ENCODE data around the gene VSTM2L.
A peak's percentile ranks its signal among the peaks of the same experiment; 100 is the strongest.

Gene VSTM2L

DNA sequence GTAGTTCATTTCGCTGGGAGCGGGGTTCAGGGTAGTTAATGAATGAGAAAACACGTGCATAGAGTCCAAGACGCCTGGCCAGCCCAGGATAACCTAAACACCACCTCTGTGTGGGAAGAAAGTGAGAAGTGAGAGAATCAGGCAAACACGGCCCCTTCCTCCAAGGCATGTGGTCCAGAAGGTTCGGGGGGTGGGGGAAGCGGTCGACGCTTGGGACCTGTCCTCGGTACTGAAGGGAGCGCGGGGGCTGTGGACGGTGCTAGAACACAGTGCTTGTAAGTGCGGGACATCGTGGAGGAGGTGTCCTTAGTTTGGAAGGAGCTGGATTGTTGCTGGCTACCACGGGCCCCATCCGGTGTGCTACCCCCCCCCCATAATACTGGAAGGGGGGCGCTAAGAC lies 1.7 kb upstream of the VSTM2L start:
- no peak for DNase-seq (ENCODE audit: low spot score)

DNA sequence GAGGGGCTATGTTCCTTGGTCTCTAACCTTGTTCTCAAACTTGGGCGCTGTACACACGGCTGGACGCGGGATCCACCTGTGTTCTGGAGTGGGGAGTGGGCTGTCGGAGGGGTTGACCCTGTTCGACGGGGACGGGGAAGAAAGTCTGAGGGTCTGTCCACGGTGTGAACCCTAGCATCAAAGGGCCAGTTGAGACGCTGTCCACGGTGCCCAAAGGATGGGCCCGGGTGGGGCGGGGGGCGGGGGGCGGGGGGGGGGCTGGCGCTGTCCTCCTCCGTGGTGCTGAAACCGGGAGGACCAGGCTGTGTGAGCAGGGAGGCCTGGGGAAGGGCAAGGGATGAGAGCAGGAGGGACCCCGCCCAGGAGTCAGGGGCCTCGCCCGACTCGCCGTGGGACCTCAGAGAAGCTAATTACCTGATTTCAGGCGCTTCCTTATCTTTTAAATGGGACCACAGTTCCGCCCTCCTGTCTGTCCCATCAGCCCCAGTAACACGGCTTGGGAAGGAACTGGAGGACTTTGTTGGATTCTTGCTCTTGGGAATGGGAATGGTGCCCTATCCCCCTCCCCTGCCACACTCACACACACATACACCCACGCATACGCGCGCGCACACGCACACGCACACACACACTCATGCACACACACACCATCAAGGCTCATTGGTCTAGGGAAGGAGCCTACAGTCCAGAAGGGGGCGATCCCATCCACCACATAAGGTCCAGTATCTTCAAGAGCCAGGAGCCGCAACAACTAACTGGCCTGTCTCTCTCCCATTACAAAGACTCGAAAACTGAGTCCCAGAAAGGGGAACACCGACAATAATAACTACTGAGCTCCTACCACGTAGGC lies 1.0 kb upstream of the VSTM2L start:
- DNase-seq (ENCODE audit: low spot score) = no peak

DNA sequence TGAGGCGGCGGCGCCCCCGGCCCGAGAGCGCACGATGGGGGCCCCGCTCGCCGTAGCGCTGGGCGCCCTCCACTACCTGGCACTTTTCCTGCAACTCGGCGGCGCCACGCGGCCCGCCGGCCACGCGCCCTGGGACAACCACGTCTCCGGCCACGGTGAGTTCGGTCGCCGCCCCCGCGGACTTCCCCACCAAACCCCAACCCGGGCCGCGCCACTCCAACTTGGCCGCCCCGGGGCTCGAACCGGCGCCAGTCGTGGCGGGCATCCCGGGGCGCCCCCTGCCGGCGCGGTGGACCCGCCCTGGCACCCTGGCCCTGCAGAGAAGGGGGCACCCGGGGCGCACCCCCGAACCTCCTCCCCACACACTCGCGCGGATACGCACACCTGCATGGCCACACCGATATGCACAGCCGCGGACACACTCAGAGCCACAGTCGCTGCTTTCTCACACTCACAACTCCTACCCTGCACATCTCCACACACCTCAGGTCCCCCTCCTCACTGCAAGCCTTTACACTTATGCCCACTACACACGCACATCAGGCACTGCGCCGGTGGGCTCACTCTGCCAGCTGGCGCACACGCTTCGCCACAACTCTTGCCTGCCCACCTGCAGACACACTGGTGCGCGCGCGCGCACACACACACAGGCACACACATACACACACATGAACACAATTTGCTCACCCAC lies 535 bp downstream of the VSTM2L start:
- no peak for DNase-seq (ENCODE audit: low spot score)

DNA sequence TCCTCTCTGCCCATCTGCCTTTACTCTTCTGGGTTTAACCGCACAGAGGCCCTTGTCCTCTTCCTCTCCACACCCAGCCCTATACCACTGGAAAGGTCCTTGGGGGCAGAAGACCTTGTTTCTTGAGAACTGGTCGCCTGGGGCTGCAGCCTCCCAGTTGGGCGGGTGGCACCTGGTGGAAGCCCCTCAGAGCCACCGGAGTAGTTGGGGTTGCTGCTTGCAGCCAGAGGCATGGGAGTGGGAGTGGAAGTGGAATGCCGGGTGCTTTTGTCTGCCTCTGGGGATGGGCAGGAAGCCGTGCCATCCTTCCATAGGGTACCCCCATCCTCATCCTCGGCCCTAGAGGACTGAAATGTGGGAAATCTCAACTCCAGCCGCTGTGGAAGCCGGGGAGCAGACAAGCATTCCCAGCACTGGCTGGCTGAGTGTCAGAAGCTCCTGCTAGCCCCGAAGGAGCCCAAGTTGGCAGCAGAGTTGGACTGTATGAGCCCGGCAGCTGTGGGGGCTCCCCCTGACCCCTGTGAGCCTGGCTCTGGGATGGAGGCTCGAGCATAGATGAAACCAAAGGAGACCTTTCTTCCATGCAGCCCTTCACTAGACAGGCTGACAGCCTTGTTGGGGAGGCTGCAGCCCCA lies 1.2 kb downstream of the VSTM2L start:
- DNase-seq (ENCODE audit: low spot score) = no peak

DNA sequence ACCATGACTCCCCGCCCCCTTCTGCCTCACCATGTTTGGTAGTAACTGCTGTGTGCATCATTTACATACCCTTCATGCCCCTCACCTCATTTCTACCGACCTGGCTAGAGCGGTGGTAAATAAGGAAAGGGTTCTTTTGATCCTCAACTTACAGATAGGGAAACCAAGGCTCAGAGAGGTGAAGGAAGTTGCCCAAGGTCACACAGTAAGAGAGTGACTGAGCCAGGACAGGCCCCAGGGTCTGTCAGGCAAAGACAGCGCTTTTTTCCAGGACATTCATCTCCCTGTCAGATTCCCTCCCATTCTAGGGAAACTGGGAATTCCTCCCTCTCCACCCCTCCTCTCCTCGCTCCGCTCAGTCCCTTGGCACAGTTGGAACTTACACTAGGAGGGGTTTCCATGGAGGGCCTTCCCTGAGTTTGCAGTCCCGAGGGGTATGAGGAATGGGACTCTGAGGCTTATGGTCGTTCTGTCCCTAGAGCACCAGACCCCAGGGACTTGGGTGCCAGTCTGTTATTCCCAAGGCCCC lies 2.0 kb downstream of the VSTM2L start:
- DNase-seq (ENCODE audit: low spot score) = no peak

DNA sequence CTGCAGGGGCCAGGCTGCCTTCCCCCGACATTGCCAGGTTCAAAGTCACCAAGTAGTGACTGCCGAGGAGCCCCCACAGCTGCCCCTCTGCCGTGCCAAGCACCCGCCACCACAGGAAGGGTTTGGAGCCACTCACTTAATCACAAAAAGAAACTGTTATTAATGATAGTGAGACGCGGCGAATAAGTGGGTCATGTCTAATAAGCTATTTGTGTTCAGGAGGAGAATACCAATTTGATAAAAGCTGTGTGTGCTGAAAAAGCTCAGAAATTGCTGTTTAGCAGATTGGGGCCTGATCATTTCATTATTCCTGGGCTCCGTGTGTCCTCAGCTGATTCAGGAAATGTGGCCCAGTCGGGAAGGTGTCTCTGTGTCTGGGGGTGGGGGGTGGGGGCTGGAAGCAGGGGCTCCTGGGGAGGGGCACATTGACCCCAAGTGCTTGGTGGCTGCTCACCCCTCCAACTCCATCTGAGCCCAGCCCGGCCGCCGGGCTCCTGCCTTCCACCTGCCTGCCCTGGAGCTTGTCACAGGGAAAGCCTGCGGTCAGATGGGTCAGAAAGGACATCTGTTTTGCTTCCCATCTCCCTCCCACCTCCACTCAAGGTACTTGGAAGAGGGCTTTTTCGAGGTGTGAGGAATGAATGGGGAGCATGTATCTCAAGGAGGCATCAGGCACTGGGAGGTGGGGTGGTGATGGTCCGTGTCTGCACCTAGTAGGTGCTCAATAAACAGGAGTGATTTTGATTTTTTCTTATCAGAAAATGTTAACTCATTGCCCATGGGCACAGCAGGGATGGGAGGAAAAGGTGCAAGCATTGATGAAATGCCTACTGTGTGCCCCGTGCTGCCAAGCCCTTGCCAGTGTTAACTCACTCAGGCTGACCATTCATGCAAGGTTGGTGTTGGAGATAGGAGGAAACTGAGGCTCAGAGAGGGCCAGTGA lies 3.0 kb downstream of the VSTM2L start:
- DNase-seq (ENCODE audit: low spot score) = no peak

DNA sequence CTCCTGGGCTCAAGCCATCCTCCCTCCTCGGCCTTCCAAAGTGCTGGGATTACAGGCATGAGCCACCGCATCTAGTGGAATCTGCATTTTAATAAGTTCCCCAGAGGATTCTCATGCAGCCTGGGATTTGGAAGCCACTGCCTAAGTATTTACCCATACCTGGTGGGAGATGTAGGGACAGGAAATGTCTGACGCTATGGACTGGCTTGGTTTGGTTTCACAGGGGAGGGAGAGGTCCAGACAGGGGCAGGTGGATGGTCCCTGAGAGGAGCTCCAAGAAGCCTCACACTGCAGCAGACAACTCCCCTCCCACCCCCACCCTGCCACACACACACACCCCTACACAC lies 4.4 kb downstream of the VSTM2L start:
- DNase-seq (ENCODE audit: low spot score) = no peak

DNA sequence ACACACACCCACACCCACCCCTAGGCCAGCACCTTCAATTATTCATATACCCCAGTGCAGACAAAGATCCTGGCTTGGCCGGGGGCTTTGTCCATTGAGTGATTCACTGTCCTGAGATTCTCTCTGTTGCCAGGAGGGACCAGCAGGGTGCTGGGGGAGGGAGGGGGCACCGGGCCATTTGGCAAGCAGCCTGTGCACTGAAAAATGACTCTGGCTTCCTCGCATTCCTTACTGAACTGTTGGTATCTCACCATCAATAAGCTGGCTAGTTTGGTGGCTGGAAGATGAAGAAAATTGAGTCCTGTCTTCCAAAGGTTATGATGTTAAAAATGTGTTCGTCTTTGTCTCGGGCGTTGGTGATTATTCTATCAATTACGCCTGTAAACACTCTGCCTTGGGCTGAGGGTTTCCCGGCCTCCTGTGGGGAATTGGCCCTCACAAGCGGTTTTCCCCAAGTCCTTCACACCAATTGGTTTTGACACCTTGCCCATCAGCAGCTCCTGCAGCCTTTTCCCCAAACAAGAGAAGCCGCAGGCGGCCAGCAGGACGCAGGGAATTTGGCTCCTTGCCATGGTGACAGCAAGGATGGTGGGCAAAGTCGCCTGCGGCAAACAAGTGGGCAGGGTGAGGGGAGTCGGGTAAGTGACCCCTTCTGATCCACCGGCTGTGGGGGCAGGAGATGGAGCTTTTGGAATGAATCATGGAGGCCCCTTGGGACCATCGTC lies 4.9 kb downstream of the VSTM2L start:
- DNase-seq (ENCODE audit: low spot score) = no peak

DNA sequence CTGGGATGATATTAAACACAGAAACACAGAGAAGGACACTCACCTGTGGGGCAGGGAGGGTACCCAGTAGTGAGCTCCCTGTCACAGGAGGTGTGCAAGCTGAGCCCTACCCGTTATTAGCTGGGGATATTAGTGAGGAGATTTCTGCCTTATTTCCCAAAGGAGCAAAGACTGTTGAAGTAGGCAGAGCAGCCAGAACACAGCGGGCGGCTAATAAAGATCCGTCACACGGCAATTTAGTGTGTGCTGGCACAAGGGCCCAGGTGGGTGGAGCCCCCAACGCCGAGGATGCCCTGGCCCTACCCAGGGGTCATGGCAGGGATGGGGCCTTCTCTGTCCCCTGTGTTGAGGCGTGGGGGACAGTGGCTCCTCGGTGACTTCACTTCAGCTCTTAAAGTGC lies 8.3 kb downstream of the VSTM2L start:
- DNase-seq (ENCODE audit: low spot score) = no peak

DNA sequence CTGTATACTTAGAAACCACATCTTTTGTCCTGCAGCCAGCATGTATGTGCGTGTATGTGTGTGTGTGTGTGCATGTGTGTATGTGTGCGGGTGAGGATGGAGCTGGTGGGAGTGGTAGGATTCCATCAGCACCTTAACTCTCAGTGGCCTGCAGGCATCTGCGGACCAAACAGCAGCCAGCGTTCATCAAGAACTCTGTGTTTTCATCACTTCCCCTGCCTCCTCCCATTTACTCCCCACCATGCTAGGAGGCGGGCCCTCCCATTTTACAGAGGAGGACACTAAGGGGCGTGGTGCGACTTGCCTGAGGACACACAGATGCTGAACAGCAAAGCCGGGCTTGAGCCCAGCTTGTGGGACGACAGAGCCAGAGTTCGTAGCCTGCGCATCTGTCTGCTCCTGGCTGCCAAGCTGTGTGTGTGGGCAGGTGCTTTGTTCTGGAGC lies 8.9 kb downstream of the VSTM2L start:
- no peak for DNase-seq (ENCODE audit: low spot score)

DNA sequence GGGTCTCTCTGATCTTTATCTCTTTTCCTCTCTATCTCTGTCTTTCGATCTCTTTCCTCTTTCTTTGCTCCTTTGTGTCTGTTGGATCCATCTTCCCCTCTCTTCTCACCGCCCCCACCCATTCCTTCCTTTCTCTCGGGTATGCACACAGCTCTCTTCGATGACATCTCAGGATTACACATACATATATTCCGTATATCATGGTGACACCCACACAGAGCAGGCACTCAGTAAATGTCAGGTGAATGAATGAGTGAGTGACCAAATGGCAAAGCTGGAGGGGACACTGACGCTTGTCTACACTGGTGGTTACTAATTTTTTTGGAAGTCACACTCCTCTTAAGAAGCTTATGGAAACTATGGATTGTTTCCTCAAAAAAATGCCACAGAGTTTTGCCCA lies 9.9 kb downstream of the VSTM2L start:
- no peak for DNase-seq (ENCODE audit: low spot score)

DNA sequence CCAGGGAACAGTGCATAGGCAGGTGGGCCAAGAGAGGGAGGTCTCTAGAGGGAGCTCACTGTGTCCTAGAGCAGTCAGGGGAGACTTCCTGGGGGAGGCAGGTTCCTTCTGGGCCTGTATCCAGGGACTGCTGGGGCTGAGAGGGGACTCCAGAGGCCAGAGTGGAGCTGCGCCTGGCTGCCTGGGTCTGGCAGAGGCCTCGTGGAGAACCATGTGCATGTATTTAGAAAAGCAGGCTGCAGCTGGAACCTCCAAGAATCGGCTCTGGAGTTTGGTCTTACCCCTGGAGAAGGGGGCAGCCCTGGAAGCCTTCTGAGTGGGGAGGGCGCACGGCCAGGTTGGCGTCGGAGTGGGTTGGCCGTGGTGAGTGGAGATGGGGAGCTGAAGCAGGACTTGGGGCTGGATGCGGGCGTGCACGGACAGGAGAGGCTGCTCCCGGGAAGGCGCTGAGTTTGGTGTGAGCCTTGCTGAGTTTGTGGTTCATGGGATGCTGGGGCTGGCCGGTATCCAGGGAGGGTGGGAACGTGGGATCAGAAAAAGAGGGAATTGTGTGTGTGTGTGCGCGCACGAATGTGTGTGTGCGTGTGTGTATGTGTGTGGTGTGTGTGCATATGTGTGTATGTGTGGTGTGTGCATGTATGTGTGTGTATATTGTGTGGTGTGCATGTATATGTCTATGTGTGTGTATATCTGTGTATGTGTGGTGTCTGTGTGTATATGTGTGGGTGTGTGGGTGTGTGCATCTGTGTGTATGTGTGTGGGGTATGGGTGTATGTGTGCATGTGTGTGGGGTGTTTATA lies 10.8 kb downstream of the VSTM2L start:
- DNase-seq (ENCODE audit: low spot score) = no peak

DNA sequence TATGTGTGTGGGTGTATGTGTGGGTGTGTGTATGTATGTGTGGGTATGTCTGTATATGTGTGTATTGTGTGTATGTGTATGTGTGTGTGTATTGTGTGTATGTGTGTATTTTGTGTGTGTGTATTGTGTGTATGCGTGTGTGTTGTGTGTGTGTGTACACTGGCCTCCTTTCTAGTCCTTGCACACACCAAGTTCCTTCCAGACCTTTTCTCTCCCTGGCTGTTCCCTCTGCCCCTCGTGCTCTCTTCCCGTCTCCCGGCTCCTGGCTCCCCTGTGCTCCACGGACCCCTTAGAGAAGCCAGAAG lies 11.4 kb downstream of the VSTM2L start:
- no peak for DNase-seq (ENCODE audit: low spot score)

DNA sequence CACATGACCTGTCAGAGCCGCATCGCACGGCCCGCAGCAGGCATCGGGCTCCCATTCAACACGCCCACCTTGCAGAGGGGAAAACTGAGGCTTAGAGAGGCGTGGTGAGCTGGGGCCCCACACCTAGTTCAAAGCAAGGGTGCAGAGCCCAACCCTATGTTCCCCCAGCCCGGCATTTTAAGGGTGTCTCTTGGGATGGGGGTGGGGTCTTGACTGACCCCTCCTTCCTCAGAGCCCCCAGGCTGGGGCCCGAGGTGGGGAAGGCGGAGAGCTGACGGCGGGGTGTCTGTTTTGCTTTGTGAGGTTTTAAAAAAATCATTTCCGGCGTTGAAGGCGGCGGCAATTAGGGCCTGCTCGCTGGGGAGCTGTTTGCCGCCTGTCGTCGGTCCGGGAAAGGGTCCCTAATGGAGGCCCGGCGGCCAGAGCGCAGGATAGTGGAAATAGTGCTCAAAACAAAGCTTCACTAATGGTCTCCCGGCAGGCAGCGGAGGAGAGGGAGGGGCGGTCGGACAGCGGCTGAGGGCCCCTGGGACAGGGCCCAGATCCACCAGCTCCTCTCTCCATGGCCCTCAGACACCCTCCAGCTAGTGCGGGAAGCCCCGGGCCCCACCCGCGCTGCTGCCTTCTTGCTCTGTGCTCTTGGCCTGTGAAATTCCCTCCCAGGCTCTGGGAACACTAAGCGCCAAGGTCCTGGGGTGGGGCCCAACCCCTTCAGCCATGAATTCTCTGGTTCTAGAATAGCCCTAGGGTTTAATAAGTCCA lies 11.9 kb downstream of the VSTM2L start:
- DNase-seq (ENCODE audit: low spot score) = peak; percentile 13

DNA sequence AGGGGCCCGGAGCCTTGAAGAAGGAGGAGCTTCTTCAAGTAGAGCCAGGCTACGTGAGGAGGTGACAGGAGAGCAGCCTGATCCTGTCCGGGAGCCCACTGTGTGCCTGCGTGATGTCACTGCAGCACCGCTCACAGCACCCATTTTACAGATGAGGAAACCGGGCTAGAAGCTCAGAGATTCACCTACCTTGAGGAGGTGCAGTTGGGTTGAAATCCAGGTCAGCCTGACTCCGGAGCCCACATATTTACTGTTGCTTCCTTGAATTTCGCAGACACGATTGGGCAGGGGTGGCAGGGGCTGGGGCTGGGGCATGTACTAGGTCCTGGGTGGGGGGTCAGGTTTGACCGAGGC lies 12.5 kb downstream of the VSTM2L start:
- DNase-seq (ENCODE audit: low spot score) = no peak

DNA sequence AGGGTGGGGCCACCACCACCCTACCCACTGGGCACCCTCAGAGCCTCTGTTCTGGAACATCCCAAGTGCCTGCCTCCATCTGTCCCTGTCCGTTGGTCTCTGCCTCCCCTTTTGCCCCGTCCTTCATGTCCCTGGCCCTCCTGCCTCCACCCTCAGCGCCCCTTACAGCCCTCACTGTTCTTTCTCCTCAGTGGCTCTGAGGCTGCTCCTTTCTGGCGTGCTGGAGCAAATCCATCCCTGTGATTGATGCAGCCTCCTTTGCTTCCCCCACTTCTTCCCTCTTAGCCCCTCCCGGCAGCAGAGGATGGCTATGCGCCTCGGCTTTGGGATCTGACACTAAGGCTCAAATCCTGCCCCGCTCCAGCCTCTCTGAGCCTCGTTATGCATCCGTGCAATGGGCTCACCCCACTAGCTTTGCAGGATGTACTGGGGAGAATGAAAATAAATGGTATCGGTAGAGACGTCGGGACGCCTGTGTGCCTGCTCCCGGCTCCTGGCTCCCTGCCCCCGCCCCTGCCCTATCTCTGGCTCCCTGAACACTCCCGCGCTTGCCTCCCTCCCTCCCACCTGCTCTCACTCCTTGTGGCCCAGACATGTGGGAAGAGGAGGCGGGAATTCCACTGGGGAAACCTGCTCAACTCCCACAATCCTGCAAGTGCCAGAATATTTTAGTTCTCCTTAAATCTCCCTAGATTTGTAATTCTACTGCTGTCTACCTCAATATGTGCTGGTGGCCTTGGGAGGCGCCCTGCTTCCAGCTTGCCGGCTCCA lies 13.1 kb downstream of the VSTM2L start:
- DNase-seq (ENCODE audit: low spot score) = no peak

DNA sequence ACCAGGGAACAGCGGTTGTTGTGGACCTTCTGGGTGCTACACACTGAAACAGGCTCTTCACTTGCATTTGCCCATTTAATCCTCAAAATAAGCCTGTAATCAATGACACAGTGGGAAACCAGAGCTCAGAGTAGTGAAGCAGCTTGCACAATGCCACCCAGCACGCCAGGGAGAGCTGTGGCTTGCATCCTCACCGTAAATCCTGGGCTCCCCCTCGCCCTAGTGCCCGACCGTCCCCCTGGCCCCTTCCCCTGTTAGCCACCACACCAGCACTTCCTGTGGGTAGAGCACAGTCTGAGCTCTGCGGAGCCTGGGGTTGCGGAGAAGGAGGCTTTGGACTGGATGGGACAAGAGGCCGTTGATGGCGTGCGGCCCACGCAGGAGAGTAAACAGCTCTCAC lies 14.5 kb downstream of the VSTM2L start:
- no peak for DNase-seq (ENCODE audit: low spot score)

DNA sequence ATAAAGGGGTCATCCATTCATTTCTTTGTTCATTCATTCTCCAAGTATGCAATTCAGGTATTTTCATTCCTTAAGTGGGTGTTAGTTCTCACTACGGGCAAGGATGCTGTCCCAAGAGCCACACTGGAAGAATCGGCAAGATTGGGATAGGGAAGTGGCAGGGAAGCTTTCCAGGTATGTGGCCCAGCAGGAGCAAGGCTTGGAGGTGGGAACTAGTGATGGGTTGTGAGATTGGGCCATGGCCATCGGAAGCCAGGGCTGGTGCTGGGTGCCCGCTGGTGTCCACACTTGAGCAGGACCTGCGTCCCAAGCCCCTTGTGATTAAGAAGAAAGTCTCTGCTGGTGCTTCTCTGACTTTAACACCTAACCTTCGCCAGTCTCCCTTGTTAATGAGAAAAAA lies 15.1 kb downstream of the VSTM2L start:
- no peak for DNase-seq (ENCODE audit: low spot score)

DNA sequence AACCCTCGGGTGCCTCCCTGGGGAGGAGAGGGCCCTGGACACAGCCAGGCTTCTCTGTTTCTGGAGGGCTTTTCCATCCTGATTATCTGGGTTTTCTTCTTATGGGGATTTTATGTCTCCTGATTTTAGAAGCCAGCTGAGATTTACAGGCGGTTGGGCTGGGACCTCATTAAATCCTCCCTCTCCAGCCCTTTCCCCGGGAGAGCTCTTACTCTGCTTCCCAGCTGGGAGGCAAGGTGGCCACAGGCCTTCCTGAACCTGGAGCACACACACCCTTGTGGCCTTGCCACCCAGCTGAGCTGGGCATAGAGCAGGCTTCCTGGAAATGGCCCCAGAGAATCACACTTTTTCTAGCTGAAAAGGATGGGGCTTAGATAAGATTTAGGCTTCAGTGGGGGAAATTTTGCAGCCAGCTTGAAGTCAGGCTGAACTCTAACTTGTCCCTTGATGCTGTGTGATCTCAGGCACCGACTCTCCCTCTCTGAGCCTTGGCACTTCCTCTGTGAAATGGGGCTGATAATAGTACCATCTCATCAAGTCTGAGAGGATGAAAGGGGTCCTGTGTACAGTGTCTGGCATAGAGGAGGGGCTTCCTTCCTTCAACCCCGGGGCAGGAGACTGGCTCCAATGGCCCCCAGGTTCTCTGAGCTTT lies 16.6 kb downstream of the VSTM2L start:
- no peak for DNase-seq (ENCODE audit: low spot score)
